Keratinocyte (primary cell): ENCODE data around the gene CTNNA3. TPM values are rescaled to one million over a fixed set of nuclear protein-coding genes. Genes with fewer than 3 reads are reported as not detected.

Experiments
- DNase-seq: peaks from one replicate; pipeline ENCODE4 v3.0.0-alpha.2; 2011; ENCODE audit warnings: low read depth, missing footprints, low spot score
- FAIRE-seq: peaks from 2 replicates; lab custom pipeline; 2011; peaks lifted over from hg19 to GRCh38; lab: Jason Lieb, UNC
- H2AFZ ChIP-seq: 2 replicates; pipeline ENCODE4 v1.6.0; 2012; ENCODE audit warnings: low read length, control low read depth, inconsistent platforms; ENCODE audit not compliant: control insufficient read depth
- H3K27ac ChIP-seq: 2 replicates; pipeline ENCODE4 v1.5.1; 2011; ENCODE audit warnings: low read length; ENCODE audit not compliant: control insufficient read depth, insufficient read depth
- H3K27me3 ChIP-seq: 3 replicates; pipeline ENCODE4 v1.6.0; 2011; ENCODE audit warnings: low read length; ENCODE audit not compliant: control insufficient read depth, insufficient read depth; ENCODE audit errors: extremely low read depth
- H3K36me3 ChIP-seq, 2 experiments: 2 replicates in 1 of 2; 3 replicates in 1 of 2; pipeline ENCODE4 v1.5.1; 2011; ENCODE audit warnings: low read length in 2 of 2, mild to moderate bottlenecking in 1 of 2; ENCODE audit not compliant: control insufficient read depth in 2 of 2, insufficient read depth in 2 of 2; ENCODE audit errors: extremely low read depth in 1 of 2
- H3K4me1 ChIP-seq: 3 replicates; pipeline ENCODE4 v1.5.1; 2011; ENCODE audit warnings: low read length; ENCODE audit not compliant: control insufficient read depth, insufficient read depth; ENCODE audit errors: extremely low read depth
- H3K4me2 ChIP-seq: 3 replicates; pipeline ENCODE4 v1.6.0; 2011; ENCODE audit warnings: low read depth, low read length; ENCODE audit not compliant: control insufficient read depth, insufficient read depth; ENCODE audit errors: extremely low read depth
- H3K4me3 ChIP-seq, 3 experiments: fragments of 200-600 bp in 1 of 3; sonication (generic) in 1 of 3; 2 replicates in 2 of 3; 3 replicates in 1 of 3; pipeline ENCODE4 v1.5.1; 2011 to 2016; ENCODE audit warnings: low read length in 3 of 3, mild to moderate bottlenecking in 3 of 3, control low read depth in 2 of 3, inconsistent platforms in 1 of 3, low read depth in 1 of 3, mixed read lengths in 1 of 3, mixed run types in 1 of 3, moderate library complexity in 1 of 3; ENCODE audit not compliant: control insufficient read depth in 2 of 3, insufficient read depth in 2 of 3; ENCODE audit errors: extremely low read depth in 1 of 3
- H3K79me2 ChIP-seq: 2 replicates; pipeline ENCODE4 v1.6.0; 2012; ENCODE audit warnings: low read length; ENCODE audit not compliant: control insufficient read depth, insufficient read depth
- H3K9ac ChIP-seq: 3 replicates; pipeline ENCODE4 v1.6.0; 2011; ENCODE audit warnings: low read length; ENCODE audit not compliant: control insufficient read depth, insufficient read depth; ENCODE audit errors: extremely low read depth
- H3K9me1 ChIP-seq: 3 replicates; pipeline ENCODE4 v1.6.0; 2011; ENCODE audit warnings: low read length; ENCODE audit not compliant: control insufficient read depth, insufficient read depth; ENCODE audit errors: extremely low read depth
- H3K9me3 ChIP-seq: 2 replicates; pipeline ENCODE4 v1.5.1; 2012; ENCODE audit warnings: low read depth, low read length; ENCODE audit not compliant: control insufficient read depth
- H4K20me1 ChIP-seq: 3 replicates; pipeline ENCODE4 v1.6.0; 2011; ENCODE audit warnings: low read length; ENCODE audit not compliant: control insufficient read depth, insufficient read depth; ENCODE audit errors: extremely low read depth
- CTCF ChIP-seq, 3 experiments: IDR thresholded peaks in 1 of 3; conservative IDR thresholded peaks in 1 of 3; optimal IDR thresholded peaks in 1 of 3; 2 replicates in 2 of 3; 3 replicates in 1 of 3; pipeline versions ENCODE3 to v1.5.1; 2011; ENCODE audit warnings: low read length in 3 of 3, mild to moderate bottlenecking in 3 of 3, moderate library complexity in 2 of 3, control low read depth in 1 of 3, inconsistent platforms in 1 of 3; ENCODE audit not compliant: insufficient read depth in 2 of 3; ENCODE audit errors: extremely low read depth in 1 of 3
- EZH2 ChIP-seq: IDR thresholded peaks from one replicate; pipeline ENCODE4 v1.6.1; 2012; ENCODE audit warnings: inconsistent platforms, mild to moderate bottlenecking, low read length, moderate library complexity
- dilution Hi-C: fragments of 300-500 bp; cut with MboI; formaldehyde crosslinking; loops from one replicate; pipeline ENCODE4 v1.7.0; 2020; ENCODE audit warnings: low sequenced_read_pairs; ENCODE audit not compliant: extremely low pct_ligation_motif_present
- polyA plus RNA-seq, 5 experiments: library from polyadenylated mRNA; depleted of rRNA in 3 of 5; stranded (reverse) in 3 of 5; stranded (forward) in 1 of 5; unstranded in 1 of 5; fragments of >200 nt; gene quantifications; 1 replicate in 1 of 5; 2 replicates in 3 of 5; 3 replicates in 1 of 5; pipeline versions ENCODE4 v1.2.1 to v1.2.3, GENCODE V29; 2011 to 2012; ENCODE audit warnings: missing spikeins in 2 of 5, low read depth in 1 of 5, low replicate concordance in 1 of 5

The CTNNA3 gene
- polyA plus RNA-seq, 1 donor (not counting 4 experiments of a cell fraction or from before 2014, with no cell fraction given) = 0.01 TPM

- FAIRE-seq (no peak), DNase-seq (no peak)
- Histone ChIP-seq H3K27ac (no peak overlapping the region), H3K4me1 (no peaks in the 10 kb centered on the region), H3K4me2 (no peak overlapping the region), H3K9me1 (no peaks in the 10 kb centered on the region), H3K79me2 (no peaks in the 10 kb centered on the region), H3K4me3 (no peak overlapping the region), H3K9me3 (no peaks in the 10 kb centered on the region), H3K9ac (no peak overlapping the region), H3K36me3 (no peaks in the 10 kb centered on the region), H4K20me1 (no peaks in the 10 kb centered on the region), H2AFZ (no peak overlapping the region), H3K27me3 (no peaks in the 10 kb centered on the region)
- TF ChIP-seq EZH2 (no peak), CTCF (optimal IDR thresholded peaks at IDR 0.05 in 1 of 3, IDR thresholded peaks at IDR 0.05 in 1 of 3, conservative IDR thresholded peaks at IDR 0.05 in 1 of 3; ENCODE audit: extremely low read depth in 1 of 3, insufficient read depth in 2 of 3, low read length in 3 of 3) (no peak)
- dilution Hi-C loops = no loop called here
Observed at GRCh38 chr10:66098595-66099480, 1597.2 kb downstream of the CTNNA3 start.

DNA sequence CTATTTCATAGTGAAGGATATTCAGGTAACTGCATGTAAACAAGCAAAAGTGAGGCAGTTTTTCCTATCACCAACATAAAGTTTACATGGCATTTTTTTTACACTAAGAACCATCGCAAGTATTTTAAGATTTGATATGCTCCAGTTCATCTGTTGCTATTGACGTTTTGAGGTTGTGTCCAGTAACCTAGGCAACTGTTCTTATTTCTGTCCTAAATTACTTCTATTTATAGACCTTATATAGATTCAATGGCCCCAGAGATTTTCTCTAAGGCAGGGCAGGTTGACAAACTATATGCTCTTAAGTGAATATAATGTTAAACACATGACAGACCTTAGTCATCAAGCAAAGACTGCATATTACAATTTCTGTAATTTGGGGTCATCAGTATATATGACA, 1600.4 kb downstream of the CTNNA3 start:
- dilution Hi-C loops = no loop called here
- no peaks in the 10 kb centered on the region for H3K79me2 ChIP-seq
- no peaks in the 10 kb centered on the region for H3K27me3 ChIP-seq
- H3K36me3 ChIP-seq = no peaks in the 10 kb centered on the region
- H3K9me1 ChIP-seq = no peaks in the 10 kb centered on the region
- no peak overlapping the region for H3K4me3 ChIP-seq
- H3K9ac ChIP-seq = no peak overlapping the region
- no peaks in the 10 kb centered on the region for H3K9me3 ChIP-seq
- H3K4me2 ChIP-seq = no peak overlapping the region
- no peak overlapping the region for H3K27ac ChIP-seq
- FAIRE-seq (no peak), DNase-seq (no peak)
- no peak for TF ChIP-seq EZH2
- TF ChIP-seq CTCF (optimal IDR thresholded peaks at IDR 0.05 in 1 of 3, IDR thresholded peaks at IDR 0.05 in 1 of 3, conservative IDR thresholded peaks at IDR 0.05 in 1 of 3; ENCODE audit: extremely low read depth in 1 of 3, insufficient read depth in 2 of 3, low read length in 3 of 3) = no peak
- no peaks in the 10 kb centered on the region for H4K20me1 ChIP-seq
- no peaks in the 10 kb centered on the region for H3K4me1 ChIP-seq
- H2AFZ ChIP-seq = no peak overlapping the region
